ENCODE data around the gene ADGRV1. TPM values are rescaled to one million over a fixed set of nuclear protein-coding genes. Genes with fewer than 3 reads are reported as not detected.

Gene ADGRV1
- total and polyA plus RNA-seq, 8 donors: 12.5 to 36.4 (median 16.9) TPM

DNA sequence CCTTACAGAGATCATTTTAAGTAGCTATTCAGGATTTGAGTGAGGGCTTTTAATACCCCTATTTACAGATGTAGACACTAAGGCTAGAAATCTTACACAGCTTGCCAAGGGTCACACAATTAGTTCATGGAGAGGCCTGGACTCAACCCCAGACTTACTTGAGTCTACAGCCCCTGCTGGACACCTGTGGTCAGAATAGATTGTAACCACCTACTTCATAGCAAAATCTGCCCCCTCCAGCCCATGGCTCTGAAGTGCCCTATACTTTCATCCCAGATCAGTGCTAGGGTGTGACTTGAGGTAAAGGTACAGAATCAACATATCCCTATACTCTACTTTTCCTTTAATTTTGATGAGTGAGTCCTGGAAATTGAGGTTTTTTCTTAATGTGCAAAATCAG is 291.3 kb downstream of the ADGRV1 start:
- TF ChIP-seq, protein P1, sequence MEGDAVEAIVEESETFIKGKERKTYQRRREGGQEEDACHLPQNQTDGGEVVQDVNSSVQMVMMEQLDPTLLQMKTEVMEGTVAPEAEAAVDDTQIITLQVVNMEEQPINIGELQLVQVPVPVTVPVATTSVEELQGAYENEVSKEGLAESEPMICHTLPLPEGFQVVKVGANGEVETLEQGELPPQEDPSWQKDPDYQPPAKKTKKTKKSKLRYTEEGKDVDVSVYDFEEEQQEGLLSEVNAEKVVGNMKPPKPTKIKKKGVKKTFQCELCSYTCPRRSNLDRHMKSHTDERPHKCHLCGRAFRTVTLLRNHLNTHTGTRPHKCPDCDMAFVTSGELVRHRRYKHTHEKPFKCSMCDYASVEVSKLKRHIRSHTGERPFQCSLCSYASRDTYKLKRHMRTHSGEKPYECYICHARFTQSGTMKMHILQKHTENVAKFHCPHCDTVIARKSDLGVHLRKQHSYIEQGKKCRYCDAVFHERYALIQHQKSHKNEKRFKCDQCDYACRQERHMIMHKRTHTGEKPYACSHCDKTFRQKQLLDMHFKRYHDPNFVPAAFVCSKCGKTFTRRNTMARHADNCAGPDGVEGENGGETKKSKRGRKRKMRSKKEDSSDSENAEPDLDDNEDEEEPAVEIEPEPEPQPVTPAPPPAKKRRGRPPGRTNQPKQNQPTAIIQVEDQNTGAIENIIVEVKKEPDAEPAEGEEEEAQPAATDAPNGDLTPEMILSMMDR (IDR thresholded peaks at IDR 0.05): no peak
- H3K27ac ChIP-seq: no peak overlapping the region
- ATAC-seq (no peak), DNase-seq (no peak)
- H3K9me3 ChIP-seq: no peaks in the 10 kb centered on the region
- no peaks in the 10 kb centered on the region for H3K4me1 ChIP-seq
- no peaks in the 10 kb centered on the region for H3K27me3 ChIP-seq
- no peaks in the 10 kb centered on the region for H3K36me3 ChIP-seq
- H3K4me3 ChIP-seq: no peak overlapping the region
- intact Hi-C loops (cut with DNase I): loop anchor here in 1 of 2 donors (10.0 kb wide), 1 partner anchor 855 kb away; no protein-coding TSS in a partner anchor

DNA sequence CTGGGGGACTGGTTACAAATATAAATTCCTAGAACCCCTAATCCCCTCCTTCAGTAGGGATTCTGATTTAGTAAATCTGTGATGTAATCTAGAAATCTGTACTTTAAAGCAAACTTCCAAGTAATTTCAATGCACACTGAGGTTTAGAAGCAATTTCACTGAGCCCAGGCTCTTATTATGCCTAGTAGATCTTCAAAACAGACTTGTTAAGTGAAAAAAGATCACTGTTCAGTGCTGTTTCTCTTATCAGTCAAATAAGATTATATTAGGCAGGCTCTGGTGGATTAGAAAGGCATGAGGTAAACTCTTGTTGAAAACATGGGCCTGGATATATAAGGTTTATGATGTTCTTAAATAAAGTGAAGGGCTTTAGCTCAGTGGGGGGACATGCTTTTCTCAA is 293.9 kb downstream of the ADGRV1 start:
- intact Hi-C loops (cut with DNase I): loop anchor here in 1 of 2 donors (10.0 kb wide), 1 partner anchor 852 kb away; no protein-coding TSS in a partner anchor
- H3K4me1 ChIP-seq: no peaks in the 10 kb centered on the region
- no peaks in the 10 kb centered on the region for H3K36me3 ChIP-seq
- no peaks in the 10 kb centered on the region for H3K9me3 ChIP-seq
- H3K4me3 ChIP-seq: no peak overlapping the region
- no peaks in the 10 kb centered on the region for H3K27me3 ChIP-seq
- ATAC-seq (no peak), DNase-seq (no peak)
- H3K27ac ChIP-seq: no peak overlapping the region
- TF ChIP-seq, protein P1 (IDR thresholded peaks at IDR 0.05): no peak

DNA sequence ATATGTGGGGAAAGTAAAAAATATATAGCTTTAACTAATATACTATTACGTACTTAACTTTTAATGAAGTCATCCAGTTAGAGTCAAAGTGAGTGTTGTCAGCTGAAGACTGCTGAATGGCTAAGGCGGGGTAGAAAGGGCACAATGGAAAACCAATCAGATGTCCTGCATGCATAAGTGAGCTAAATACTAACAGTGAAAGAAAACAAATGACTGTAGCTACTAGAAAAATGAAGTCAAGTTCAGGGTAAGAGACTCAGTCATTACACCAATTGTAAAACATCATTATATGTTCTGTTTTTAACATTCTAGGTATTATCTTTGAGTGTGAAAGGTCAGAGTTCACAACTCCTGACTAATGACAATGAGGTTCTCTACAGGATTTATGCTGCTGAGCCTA is 295.2 kb downstream of the ADGRV1 start:
- ATAC-seq: no peak
- H3K27me3 ChIP-seq: no peaks in the 10 kb centered on the region

DNA sequence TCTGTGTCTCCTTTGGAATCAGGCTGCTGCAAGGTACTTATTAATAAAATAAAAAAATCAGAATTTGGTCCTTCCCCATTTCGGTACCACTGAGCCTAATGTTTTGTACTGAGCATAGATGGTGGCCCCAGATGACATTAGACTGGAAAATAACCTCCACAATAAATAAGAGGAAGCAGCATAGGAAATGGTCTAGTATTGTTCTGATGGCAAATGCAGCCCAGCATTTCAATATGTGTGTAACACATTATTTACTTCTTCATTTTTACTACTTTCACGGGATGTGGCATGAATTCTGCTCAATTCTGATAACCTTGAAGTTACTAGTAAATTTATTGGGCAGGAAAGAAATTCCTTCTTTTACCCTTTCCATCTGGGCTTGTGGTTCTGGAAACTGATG is 295.6 kb downstream of the ADGRV1 start:
- no peaks in the 10 kb centered on the region for H3K4me1 ChIP-seq
- TF ChIP-seq, protein P1 (IDR thresholded peaks at IDR 0.05): no peak
- ATAC-seq (no peak), DNase-seq (no peak)
- H3K4me3 ChIP-seq: no peak overlapping the region
- H3K9me3 ChIP-seq: no peaks in the 10 kb centered on the region
- no peaks in the 10 kb centered on the region for H3K36me3 ChIP-seq
- no peaks in the 10 kb centered on the region for H3K27me3 ChIP-seq
- no peak overlapping the region for H3K27ac ChIP-seq
- intact Hi-C loops (cut with DNase I): loop anchor here in 1 of 2 donors (10.0 kb wide), 1 partner anchor 851 kb away; no protein-coding TSS in a partner anchor

More for the DNA sequence above, 295.2 kb downstream of the ADGRV1 start:
- intact Hi-C loops (cut with DNase I): loop anchor here in 1 of 2 donors (10.0 kb wide), 1 partner anchor 851 kb away; no protein-coding TSS in a partner anchor
- no peak overlapping the region for H3K4me3 ChIP-seq
- no peaks in the 10 kb centered on the region for H3K9me3 ChIP-seq
- H3K36me3 ChIP-seq: no peaks in the 10 kb centered on the region
- H3K4me1 ChIP-seq: no peaks in the 10 kb centered on the region
- no peak overlapping the region for H3K27ac ChIP-seq
- DNase-seq: no peak
- TF ChIP-seq, protein P1 (IDR thresholded peaks at IDR 0.05): no peak

DNA sequence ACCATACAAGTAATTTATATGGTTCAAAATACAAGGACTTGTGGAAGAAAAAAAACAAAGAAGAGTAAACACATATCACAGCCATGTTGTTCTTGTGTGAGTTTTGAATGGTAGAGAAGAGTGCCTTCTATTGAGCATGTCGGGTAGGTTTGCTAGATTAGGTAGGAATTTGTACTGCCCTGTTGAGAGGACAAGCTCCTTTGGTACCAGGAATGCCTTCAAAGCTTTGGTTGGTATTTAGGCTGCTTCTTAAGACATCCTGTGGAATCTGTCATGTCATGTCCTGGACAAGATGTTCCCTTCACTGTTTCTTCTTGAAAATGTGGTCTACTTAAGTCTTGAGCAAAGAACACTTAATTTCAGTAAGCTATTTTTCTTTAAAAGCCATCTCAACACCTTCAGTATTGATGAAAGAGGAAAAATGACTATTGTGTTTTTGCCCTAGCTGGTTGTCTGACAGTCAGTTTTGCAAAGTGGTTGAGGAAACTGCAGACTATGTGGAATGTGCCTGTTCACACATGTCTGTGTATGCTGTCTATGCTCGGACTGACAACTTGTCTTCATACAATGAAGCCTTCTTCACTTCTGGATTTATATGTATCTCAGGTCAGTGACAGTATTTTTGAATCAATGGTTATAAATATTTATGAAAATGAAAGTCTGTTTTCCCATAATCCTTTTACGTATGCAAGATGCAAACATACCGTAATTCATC is 296.9 kb downstream of the ADGRV1 start:
- DNase-seq (no peak), ATAC-seq (no peak)
- Histone ChIP-seq H3K36me3 (no peaks in the 10 kb centered on the region), H3K9me3 (no peaks in the 10 kb centered on the region), H3K4me1 (no peaks in the 10 kb centered on the region), H3K27ac (no peak overlapping the region), H3K4me3 (no peak overlapping the region), H3K27me3 (no peaks in the 10 kb centered on the region)
- intact Hi-C loops (cut with DNase I): loop anchor here in 1 of 2 donors (10.0 kb wide), 1 partner anchor 849 kb away; no protein-coding TSS in a partner anchor
- TF ChIP-seq, protein P1 (IDR thresholded peaks at IDR 0.05): no peak
